HG02885 (cell line): Measurements from ENCODE around the gene RPL3.
"Not testable (repeated sequence)": the region's sequence is repeated elsewhere in the genome, so short reads cannot be mapped to it uniquely, and the experiment has no call there.

ENCODE experiments used
- ATAC-seq: cut with Tn5 transposase; IDR thresholded peaks from one replicate; pipeline ENCODE4 v1.9.1; 2021; ENCODE audit warnings: mild to moderate bottlenecking; ENCODE audit not compliant: unreplicated experiment, poor library complexity

RPL3 gene

DNA sequence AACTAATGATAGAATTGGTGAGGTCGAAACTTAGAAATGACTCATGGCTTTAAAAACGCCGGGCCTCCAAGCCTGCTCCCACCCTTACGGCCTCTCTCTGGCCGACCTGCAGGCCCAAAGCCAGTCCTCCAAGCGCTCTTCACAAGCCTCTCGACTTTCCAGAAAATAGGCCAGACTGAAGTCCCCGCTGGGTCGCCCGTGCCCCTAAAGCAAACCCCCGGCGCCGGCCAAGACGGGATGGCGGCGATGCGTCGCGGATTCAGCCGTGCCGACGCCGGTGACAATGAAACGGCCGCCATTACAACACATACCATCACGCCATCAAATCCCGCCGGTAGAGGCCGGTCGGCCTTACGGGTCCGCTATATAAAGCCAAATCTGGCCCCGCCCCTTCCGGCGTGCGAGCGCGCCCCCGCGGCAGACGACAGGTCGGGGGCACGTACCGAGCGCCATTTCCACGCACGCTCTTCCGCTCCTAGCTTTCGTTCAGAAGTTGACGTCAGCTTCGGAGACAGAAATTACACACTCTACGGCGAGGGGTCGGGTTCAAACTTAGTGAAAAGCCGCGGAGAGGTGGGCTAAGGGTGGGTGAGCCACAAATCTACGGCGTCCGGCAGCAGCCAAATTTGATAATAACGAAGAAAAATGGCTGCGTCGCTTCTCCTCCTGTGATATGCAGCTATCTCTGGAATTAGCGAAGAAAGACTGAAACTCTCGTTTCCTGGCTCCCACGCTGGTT is at the start of gene RPL3:
Gene RPL3 (minus strand): TSS at position 340 of the 739 bp plus-strand sequence. CDS start 26 bp downstream, at position 314.
- peak; percentile 86 for ATAC-seq

DNA sequence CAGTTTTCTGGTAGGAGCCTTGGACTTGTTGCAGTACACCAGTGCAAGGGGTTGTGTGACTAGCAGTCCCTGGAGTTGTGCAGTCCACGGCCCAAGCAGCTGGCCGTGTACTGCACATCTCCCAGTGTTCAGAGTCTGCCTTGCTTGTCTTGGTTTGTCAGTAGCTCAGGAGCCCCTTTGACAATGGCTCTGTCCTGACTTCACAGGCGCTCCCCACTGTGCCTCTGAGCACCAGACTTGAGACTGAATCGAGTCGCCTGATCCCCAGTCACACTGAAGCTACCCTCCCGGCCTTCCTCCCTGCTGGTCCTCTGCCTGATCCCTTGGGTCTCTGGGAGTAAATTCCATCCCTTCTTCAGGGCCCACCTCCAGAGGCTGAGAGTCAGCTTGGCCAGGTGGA is 49.8 kb upstream of the RPL3 start:
- ATAC-seq = no peak

DNA sequence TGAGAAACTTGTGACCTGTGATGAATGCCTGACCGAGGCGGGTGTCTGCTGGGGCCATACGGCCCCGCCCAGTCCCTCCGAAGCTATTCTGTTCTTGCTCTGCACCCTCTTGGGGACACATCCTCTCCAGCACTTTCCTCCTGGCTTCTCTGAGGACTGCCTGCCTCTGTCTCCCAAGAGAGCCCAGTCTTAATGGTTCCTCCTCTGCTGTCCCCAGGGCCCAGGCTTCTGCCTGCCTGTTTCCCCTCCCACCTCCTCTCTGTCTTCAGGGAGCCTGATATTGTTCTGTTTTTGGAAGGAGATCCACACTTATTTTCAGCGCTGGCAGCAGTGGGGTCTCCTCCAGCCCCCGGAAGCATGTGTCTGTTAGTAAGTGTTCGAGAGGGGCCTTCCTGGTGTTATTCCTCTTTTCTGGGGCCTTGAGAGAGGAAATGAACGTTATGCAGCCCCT is 49.1 kb upstream of the RPL3 start:
- no peak for ATAC-seq

DNA sequence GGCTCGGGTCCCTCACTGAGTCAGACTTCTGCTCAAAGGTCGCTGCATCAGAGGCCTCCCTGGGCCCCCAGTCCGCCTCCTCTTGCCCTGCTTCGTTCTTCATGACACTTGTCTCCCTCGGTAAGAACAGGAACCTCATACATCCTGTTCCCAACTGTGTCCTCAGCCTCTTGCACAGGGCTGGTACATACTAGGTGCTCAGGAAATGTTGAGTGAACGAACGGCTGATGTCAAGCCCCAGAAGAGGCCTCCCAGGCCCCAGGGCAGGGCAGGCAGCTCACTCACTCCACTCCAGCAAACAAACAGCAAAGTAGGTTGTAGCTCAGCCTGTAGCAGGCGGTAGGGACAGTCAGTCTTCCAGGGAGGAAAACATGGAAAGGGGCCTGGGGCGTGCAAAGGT is 47.6 kb upstream of the RPL3 start:
- ATAC-seq = no peak

DNA sequence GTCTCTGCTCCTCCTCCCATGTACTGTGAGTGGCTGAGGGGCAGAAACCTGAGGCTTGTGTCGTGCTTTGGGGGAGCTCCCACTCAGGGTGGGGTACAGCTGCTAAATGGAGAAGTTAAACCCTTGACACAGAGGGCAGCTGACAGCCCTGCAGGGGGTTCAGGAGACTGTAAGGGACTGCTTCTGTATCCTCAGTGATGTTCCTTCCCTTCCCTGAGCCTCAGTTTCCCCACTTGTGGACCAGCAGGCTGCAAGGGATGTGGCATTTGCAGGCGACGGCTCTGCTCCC is 46.0 kb upstream of the RPL3 start:
- no peak for ATAC-seq

DNA sequence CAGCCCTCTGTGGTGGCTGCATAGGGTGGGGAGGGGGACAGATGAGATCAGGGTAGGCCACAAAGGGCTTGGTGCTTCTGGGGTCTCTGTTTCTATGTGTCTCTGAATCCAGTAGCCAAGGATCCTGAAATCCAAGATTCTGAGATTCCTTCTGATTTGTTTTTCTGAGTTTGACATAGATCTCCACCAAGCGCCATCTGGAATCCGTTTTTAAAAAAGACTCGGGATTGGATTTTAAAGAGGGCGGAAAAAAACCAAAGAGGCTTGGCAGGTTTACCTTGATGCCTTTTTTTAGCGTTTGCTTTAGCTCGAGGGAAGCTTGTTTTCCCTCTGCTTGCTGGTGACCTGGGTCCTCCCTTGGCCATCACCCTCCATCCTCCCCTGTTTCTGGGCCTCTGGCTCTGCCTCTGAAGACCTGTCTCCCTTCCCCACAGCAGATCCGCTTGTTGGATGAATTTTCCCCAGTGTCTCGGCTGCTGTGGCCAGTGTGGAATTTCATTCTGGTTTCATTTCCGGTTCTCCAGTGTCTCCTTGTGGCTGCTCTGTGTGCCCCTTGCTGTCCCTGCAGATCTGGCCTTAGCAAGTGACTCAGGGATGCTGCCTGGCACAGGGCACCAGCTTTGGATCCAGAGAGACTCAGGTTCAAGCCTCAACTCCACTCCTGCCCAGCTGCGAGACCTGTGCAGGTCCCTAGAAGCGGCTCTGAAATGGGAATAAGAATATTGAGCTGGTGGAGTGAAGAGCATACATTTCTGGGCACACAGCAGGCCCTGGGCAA is 45.5 kb upstream of the RPL3 start:
- ATAC-seq = no peak

DNA sequence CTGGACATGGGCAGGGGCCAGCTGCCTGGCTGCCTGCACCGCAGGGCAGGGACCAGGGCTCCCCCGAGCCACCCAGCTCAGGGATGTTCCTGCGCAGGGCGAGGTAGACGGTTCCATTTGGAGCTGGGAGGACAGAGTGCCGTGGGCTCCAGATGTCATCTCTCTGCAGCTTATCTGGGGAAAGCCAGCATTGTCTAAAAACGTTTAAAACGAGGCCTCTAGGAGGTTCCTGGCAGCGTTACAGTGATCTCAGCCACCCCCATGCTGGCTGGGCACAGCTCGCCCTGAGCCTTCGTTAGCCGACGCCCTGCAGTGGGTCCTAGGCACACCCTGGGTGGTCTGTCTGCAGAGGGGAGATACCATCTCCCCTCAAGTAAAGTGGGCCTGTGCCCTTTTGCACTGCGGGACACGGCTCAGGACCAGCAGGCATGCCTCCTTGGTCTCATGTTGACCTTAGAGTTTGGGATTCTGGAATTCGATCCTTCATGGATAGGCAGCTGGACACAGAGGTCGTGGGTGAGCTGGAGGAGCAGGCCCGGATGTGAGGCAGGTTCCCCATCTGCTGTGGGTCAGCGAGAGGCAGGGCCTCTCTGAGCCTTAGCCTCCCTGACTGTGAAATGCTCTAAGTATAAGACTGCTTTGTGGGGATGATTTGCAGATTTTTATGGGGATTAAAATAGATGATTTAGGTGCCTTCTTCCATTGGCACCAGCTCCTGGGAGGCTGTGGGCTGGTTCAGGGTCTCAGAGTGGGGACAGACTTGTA is 44.5 kb upstream of the RPL3 start:
- ATAC-seq = no peak

DNA sequence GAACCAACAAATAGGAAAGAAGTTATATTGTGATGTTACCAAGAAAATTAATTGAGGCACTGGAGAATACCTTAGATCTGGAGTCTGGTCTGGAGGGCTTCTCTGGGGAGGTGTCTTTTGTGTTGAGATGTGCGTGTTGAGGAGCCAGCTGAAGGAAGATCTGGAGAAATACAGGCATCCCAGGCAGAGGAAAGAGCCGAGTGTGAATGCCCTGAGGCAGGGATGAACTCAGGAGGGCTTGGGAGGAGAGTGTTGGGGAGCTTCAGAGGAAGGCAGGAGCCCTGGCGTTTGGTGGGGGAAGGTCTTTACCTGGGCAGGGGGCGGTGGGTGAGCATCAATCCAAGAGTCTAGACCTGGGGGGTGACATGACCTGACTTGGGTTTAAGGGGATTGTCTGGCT is 43.5 kb upstream of the RPL3 start:
- ATAC-seq = no peak

DNA sequence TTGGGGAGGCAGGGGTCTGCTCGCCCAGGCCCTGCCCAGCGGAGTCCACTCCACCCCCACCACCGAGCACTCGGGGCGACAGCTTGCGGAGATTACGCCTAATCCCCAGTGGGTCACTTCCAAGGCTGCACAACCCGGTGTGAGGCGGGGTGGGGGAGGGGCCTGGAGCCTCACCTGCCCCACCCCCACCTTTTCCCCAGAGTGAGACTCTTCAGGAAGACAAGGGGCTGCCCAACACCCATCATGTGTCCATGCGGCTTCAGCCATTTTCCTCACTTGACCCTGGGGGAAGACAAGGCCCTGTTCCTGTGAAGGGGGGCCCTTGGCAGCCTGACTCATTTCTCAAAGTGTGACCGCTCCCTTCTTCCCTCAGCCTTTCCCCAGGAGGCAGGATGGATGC is 42.8 kb upstream of the RPL3 start:
- no peak for ATAC-seq

DNA sequence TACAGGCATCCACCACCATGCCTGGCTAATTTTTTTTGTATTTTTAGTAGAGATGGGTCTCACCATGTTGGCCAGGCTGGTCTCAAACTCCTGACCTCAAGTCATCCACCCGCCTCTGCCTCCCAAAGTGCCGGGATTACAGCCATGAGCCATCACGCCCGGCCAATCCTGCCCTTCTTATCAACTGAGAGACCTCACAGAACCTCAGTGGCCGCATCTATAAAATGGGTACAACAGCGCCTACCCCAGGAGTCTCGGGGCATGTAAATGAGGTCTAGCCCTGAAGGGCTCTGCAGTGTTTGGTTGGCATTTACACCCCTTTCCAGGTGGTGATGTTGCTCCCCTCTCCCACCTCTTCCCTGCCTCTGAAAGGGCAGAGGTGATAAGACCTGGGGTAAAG is 42.1 kb upstream of the RPL3 start:
- ATAC-seq = no peak

DNA sequence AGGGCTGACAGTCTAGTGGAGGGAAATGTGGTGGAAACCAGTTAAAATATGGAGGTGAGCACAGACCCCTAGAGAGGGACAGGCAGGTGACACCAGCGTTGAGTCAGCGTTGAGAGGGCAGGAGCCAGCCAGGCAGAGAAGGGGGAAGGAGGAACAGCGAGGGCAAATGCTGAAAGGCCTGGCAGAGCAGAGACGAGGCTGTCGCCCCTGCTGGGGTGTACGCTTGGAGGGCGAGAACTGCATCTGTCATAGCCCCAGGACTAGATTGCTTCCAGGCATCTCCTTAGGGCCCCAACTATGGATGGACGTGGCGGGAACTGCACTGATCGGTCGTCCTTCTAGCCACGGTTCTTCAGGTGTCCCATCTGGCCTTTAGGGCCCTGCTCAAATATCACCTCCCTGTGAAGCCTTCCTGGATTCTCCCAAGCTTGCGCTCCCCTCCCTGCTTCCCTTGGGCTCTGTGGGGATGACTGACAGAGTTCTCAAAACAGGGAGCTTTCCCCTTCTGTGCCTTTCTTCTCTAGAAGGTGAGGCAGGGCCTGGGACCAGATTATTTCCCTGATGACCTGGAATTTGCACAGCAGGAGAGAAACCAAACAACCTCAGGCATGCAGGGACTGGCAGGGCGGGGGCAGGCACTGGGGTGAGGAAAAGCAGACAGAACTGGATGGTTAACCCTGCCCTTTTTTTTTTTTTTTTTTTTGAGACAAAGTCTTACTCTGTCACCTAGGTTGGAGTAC is 41.4 kb upstream of the RPL3 start:
- no peak for ATAC-seq

DNA sequence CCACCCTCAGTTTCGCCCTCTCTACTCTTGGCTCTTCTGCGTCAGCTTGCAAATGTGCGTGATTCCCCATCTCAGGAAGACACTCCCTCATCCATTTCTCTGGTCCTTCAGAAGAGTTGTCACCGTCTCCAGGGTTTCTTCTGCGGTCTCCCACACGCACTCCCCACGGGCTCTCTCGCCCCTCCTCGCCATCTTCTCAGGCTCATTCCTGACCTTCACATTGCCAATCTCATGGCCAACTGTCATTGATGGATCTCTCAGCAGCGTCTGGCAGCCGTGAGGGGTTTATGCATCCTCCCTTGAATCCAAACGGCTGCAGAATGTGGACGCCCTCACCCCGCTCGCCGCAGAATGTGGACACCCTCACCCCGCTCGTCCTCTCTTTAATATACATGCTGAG is 40.8 kb upstream of the RPL3 start:
- no peak for ATAC-seq

DNA sequence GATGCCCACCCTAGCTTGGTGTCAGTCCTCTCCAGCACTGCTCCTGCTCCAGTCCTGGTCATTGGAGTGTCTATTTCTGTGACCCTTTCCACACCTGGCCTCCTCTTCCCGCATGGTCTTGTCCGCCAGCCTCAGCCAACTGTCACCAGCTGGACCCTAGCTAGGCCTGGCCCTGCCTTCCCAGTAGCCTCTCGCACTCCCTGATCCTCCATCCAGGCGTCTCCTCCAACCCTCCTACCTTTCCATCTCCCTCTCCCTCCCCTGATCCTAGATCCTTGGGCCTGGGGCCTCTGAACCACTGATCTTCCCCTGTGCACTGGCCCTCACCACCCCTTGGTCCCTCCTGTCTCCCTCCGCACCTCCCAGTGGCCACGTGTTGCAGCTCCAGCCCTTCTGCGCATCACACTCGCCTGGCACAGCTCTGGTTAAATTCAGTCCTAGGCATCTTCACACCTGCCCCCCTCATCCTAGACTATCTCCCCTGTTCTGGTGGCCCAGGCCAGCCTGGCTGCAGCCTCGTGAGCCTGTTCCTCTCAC is 40.3 kb upstream of the RPL3 start:
- no peak for ATAC-seq

DNA sequence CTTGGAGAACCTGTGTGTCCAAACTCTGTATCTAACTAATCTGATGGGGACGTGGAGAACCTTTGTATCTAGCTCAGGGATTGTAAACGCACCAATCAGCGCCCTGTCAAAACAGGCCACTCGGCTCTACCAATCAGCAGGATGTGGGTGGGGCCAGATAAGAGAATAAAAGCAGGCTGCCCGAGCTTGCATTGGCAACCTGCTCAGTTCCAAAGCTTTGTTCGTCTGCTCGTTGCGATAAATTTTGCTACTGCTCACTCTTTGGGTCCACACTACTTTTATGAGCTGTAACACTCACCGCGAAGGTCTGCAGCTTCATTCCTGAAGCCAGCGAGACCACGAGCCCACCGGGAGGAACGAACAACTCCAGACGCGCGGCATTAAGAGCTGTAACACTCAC is 38.8 kb upstream of the RPL3 start:
- ATAC-seq = not testable (repeated sequence)

DNA sequence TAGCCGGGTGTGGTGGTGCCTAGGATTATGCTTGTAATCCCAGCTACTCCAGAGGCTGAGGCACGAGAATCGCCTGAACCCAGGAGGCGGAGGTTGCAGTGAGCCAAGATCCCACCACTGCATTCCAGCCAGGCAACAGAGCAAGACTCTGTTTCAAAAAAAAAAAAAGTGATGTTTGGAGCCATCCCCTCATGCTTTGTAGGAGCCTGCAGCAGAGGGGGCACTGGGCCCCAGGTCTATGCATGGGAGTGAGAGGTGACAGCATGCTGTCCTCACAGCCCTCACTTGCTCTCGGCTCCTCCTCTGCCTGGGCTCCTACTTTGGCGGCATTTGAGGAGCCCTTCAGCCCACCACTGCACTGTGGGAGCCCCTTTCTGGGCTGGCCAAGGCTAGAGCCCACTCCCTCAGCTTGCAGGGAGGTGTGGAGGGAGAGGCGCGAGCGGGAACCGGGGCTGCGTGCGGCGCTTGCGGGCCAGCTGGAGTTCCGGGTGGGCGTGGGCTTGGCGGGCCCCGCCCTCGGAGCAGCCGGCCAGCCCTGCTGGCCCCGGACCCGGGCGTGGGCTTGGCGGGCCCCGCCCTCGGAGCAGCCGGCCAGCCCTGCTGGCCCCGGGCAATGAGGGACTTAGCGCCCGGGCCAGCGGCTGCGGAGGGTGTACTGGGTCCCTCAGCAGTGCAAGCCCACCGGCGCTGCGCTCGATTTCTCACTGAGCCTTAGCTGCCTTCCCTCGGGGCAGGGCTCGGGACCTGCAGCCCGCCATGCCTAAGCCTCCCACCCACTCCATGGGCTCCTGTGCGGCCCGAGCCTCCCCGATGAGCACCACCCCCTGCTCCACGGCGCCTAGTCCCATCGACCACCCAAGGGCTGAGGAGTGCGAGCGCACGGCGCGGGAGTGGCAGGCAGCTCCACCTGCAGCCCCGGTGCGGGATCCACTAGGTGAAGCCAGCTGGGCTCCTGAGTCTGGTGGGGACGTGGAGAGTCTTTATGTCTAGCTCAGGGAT is 38.0 kb upstream of the RPL3 start:
- not testable (repeated sequence) for ATAC-seq

DNA sequence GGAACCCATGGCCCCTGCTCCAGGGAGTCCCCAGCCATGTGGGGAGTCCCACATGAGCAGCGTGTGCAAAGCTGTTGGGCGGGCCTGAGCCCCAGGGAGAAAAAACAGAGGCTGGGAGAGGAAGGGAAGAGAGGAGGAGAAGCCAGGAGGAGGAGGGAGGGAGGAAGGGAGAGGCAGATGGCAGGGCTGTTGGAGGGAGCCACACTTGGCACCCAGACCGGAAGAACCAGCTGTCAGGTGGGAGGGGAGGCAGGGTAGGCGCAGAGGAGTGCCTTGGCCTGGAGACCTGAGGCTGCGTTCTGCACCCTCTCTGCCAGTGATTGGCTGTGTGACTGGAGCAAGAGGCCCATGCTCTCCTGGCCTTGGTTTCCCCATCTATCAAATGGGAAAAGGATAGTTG is 37.0 kb upstream of the RPL3 start:
- ATAC-seq = no peak

DNA sequence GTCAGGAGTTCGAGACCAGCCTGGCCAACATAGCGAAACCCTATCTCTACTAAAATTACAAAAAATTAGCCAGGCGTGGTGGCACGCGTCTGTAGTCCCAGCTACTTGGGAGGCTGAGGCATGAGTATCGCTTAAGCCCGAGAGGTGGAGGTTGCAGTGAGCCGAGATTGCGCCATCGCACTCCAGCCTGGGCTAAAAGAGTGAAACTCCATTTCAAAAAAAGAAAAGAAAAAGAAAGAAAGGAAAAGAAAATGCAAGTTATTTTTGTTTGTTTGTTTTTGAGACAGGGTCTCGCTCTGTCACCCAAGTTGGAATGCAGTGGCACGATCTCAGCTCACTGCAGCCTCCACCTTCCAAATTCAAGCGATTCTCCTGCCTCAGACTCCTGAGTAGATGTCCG is 36.4 kb upstream of the RPL3 start:
- not testable (repeated sequence) for ATAC-seq

DNA sequence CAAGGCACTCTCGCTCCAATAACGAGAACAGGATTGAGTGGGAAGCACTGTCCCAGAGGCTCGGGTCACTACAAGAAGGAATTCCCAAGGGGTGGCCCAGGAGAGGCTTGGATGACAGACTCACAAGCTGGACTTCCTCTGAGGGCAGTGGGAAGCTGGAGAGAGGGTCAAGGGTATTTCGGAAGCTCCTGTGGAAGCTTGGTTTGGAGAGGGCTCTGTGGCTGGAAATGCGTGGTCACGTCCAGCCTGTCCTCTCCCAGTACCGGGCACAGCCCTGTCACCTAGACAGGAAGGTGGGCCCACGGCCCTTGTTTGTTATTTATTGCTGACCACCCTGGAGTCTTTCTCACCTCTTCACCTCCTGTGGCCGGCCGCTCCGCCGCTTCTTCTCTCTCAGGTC is 35.7 kb upstream of the RPL3 start:
- no peak for ATAC-seq

DNA sequence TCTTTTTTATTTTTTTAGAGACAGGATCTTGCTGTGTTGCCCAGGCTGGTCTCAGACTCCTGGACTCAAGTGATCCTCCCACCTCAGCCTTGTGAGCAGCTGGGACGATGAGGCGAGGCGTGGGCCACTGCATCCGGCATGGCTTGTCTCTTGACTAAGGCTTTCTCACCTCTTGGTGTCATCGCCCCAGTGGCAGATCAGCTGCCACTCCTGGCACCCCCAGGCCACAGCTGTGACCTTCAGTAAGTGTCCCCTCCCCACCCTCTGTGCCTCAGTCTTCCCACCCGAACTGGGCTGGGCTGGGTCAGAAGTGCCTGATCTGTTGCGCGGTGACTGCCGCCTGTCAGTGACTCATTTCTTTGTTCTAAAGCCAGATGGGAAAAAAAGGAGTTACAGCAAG is 33.9 kb upstream of the RPL3 start:
- ATAC-seq = no peak
